ENCODE measurements around the gene PDIA2. TPM values are rescaled to one million over a fixed set of nuclear protein-coding genes. Genes with fewer than 3 reads are reported as not detected.

Gene PDIA2
- total RNA-seq, 1 experiment from 2014 or later: not detected

DNA sequence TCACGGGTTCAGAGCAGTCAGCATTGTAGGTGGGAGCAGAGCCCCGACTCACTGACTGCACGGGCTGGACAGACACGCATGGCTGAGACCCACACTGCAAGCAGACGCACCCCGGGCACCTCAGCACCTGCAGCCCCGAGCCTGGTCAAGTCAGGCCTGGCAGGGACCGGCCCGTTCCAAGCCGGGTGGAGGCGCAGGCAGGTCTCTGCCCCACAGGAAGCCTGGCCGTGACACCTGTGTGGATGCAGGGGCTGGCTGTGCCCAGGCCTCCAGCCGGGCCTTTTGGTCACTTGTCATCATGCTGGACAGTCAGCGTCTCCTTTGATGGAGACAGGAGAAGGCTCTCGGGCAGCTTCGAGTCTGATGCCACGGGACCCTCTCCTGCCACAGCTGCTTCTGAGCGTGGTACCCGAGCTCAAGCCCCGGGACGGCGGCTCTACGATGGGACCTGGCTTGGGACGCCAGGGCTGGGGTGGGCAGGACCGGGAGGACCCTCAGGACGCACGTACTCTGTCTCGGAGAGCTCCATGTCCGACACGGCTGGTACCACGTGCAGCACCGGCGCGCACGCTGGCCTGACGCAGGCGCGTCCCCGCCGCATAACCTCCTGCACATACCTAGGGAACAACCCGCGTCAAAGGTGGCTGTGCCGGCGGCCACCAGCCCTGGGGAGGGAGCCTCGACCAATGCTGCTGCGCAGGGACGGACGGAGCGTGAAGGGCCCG lies 7.9 kb downstream of the PDIA2 start:
- H3K27ac Mint-ChIP-seq (ENCODE audit: unreplicated experiment): no peak overlapping the region

DNA sequence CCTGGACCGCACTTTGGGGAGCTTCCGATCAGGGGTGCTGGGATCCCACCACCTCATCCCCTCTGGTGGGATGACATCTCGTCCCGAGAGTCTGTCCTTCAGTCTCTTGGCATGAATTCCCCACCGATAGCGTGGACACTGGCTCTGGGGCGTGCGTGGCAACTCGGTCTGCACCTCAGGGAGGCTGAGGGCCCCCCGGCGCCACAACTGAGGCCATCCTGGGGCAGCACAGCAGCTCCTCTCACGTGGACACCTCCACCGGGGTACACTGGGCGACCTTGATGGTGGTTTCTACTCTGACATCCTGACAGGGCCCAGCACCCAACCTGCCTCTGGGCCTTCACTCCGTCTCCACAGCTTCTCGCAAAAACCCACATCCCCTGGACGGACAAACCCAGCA lies 8.6 kb downstream of the PDIA2 start:
- Mint-ChIP-seq H3K9me3 (ENCODE audit: low read depth, unreplicated experiment) (no peaks in the 10 kb centered on the region), H3K27ac (ENCODE audit: unreplicated experiment) (no peak overlapping the region), H3K4me3 (ENCODE audit: low read depth, unreplicated experiment) (no peak overlapping the region), H3K4me1 (ENCODE audit: low read depth, unreplicated experiment) (no peaks in the 10 kb centered on the region), H3K27me3 (ENCODE audit: unreplicated experiment) (no peaks in the 10 kb centered on the region), H3K36me3 (ENCODE audit: insufficient read depth, unreplicated experiment) (peaks cover 76% of the 10 kb centered on the region)
- TF ChIP-seq, protein P1, sequence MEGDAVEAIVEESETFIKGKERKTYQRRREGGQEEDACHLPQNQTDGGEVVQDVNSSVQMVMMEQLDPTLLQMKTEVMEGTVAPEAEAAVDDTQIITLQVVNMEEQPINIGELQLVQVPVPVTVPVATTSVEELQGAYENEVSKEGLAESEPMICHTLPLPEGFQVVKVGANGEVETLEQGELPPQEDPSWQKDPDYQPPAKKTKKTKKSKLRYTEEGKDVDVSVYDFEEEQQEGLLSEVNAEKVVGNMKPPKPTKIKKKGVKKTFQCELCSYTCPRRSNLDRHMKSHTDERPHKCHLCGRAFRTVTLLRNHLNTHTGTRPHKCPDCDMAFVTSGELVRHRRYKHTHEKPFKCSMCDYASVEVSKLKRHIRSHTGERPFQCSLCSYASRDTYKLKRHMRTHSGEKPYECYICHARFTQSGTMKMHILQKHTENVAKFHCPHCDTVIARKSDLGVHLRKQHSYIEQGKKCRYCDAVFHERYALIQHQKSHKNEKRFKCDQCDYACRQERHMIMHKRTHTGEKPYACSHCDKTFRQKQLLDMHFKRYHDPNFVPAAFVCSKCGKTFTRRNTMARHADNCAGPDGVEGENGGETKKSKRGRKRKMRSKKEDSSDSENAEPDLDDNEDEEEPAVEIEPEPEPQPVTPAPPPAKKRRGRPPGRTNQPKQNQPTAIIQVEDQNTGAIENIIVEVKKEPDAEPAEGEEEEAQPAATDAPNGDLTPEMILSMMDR (IDR thresholded peaks at IDR 0.05; ENCODE audit: unreplicated experiment): no peak
- no TSS peak for BruUV-seq (replicated peaks)
- intact Hi-C loops (cut with micrococcal nuclease; ENCODE audit: unreplicated experiment): no loop called here
- CTCF ChIA-PET: interaction anchor here (0.6 to 1.0 kb wide), 2 partner anchors 13 to 23 kb away, joined by 3 to 5 read pairs; no protein-coding TSS in a partner anchor
- no peak for DNase-seq

More for the DNA sequence above, 7.9 kb downstream of the PDIA2 start:
- Mint-ChIP-seq H3K4me1 (ENCODE audit: low read depth, unreplicated experiment) (no peaks in the 10 kb centered on the region), H3K4me3 (ENCODE audit: low read depth, unreplicated experiment) (no peak overlapping the region), H3K27me3 (ENCODE audit: unreplicated experiment) (no peaks in the 10 kb centered on the region), H3K9me3 (ENCODE audit: low read depth, unreplicated experiment) (no peaks in the 10 kb centered on the region), H3K36me3 (ENCODE audit: insufficient read depth, unreplicated experiment) (peaks cover 72% of the 10 kb centered on the region)
- TF ChIP-seq, protein P1 (IDR thresholded peaks at IDR 0.05; ENCODE audit: unreplicated experiment): no peak
- intact Hi-C loops (cut with micrococcal nuclease; ENCODE audit: unreplicated experiment): no loop called here
- CTCF ChIA-PET: interaction anchor here (1.0 kb wide), 1 partner anchor 22 kb away, joined by 3 read pairs; no protein-coding TSS in a partner anchor
- DNase-seq: no peak
- no TSS peak for BruUV-seq (replicated peaks)

DNA sequence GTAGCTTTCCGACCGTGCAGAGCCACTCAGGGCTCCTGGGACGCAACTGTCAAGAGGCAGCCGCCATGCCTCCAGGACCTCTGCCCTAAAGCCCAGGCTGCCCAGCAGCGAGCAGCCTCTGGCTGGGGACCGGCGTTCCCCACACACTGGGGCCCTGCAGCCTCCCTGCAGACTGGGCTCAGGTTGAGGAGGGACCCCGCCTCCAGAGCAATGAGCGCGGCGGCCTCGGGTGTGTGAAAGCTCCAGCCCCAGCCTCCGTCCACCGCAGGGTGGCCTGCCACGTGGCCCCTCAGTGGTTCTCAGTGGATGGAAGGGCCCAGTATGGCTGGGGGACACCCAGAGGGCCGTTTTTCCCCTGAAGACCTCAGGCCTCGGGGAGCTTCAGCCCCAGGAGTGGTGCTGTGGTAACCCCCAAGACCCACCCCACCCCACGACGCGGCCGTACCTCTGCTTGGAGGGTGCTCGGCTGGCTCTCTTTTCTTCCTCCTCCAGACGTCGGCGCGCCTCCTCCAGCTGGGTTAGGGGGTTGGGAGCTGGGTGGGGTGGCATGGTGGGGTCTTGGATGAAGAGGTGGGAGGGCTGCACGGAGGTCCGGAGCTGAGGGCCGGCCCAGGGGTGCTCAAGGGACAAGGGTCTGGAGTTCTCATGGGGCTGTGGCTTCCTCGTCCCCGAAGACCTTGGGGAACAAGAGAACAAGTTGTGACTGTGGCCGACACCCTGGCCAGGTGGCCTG lies 10.2 kb downstream of the PDIA2 start:
- no TSS peak for BruUV-seq (replicated peaks)
- H3K36me3 Mint-ChIP-seq (ENCODE audit: insufficient read depth, unreplicated experiment): peaks cover 80% of the 10 kb centered on the region
- TF ChIP-seq, protein P1 (IDR thresholded peaks at IDR 0.05; ENCODE audit: unreplicated experiment): no peak
- CTCF ChIA-PET: no interaction called here
- DNase-seq: no peak
- no peak overlapping the region for H3K4me3 Mint-ChIP-seq (ENCODE audit: low read depth, unreplicated experiment)
- intact Hi-C loops (cut with micrococcal nuclease; ENCODE audit: unreplicated experiment): no loop called here
- H3K9me3 Mint-ChIP-seq (ENCODE audit: low read depth, unreplicated experiment): no peaks in the 10 kb centered on the region
- no peaks in the 10 kb centered on the region for H3K27me3 Mint-ChIP-seq (ENCODE audit: unreplicated experiment)
- no peaks in the 10 kb centered on the region for H3K4me1 Mint-ChIP-seq (ENCODE audit: low read depth, unreplicated experiment)
- H3K27ac Mint-ChIP-seq (ENCODE audit: unreplicated experiment): no peak overlapping the region

DNA sequence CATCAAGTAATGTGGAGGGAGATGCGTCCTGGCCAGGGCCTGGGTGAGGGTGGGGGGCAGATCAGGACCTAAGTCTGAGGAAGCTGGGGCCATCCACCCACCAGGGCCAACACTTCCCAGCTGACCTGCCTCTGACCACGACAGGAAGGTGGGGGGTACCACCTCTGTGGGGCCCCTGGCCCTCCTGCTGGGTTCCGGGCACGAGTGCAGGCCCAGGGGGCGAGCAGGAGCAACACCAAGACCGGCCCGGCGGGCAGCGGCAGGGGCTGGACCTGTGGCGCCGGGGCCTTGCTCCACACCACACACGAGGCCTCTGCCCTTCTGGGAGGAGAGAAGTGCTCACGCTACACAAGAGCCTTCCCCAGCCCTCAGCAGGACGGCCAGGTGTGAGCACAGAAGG lies 13.3 kb downstream of the PDIA2 start:
- H3K4me3 Mint-ChIP-seq (ENCODE audit: low read depth, unreplicated experiment): no peak overlapping the region
- DNase-seq: no peak
- no TSS peak for BruUV-seq (replicated peaks)
- TF ChIP-seq, protein P1 (IDR thresholded peaks at IDR 0.05; ENCODE audit: unreplicated experiment): no peak
- H3K9me3 Mint-ChIP-seq (ENCODE audit: low read depth, unreplicated experiment): no peaks in the 10 kb centered on the region
- intact Hi-C loops (cut with micrococcal nuclease; ENCODE audit: unreplicated experiment): no loop called here
- H3K27me3 Mint-ChIP-seq (ENCODE audit: unreplicated experiment): no peaks in the 10 kb centered on the region
- H3K36me3 Mint-ChIP-seq (ENCODE audit: insufficient read depth, unreplicated experiment): peaks cover 64% of the 10 kb centered on the region
- no peak overlapping the region for H3K27ac Mint-ChIP-seq (ENCODE audit: unreplicated experiment)
- no peaks in the 10 kb centered on the region for H3K4me1 Mint-ChIP-seq (ENCODE audit: low read depth, unreplicated experiment)
- CTCF ChIA-PET: no interaction called here

All from Calu3 (cell line).